Ishikawa (cell line): ENCODE results near the gene IL6.

Experiments
- CEBPB ChIP-seq: IDR thresholded peaks from 2 replicates; pipeline ENCODE4 v1.6.1; 2012
- CREB1 ChIP-seq: IDR thresholded peaks from 2 replicates; pipeline ENCODE4 v1.6.1; 2012; ENCODE audit warnings: low read depth
- EGR1 ChIP-seq: IDR thresholded peaks from 2 replicates; pipeline ENCODE4 v1.6.1; 2012
- EP300 ChIP-seq: IDR thresholded peaks from 2 replicates; pipeline ENCODE4 v1.6.1; 2012; ENCODE audit warnings: borderline replicate concordance
- FOXM1 ChIP-seq: IDR thresholded peaks from 2 replicates; pipeline ENCODE4 v1.6.1; 2012; ENCODE audit warnings: low read depth, borderline replicate concordance
- NFIC ChIP-seq: IDR thresholded peaks from 2 replicates; pipeline ENCODE4 v1.6.1; 2012
- RAD21 ChIP-seq: IDR thresholded peaks from 2 replicates; pipeline ENCODE4 v1.6.1; 2012; ENCODE audit warnings: low read depth
- TAF1 ChIP-seq: IDR thresholded peaks from 2 replicates; pipeline ENCODE4 v1.6.1; 2012; ENCODE audit warnings: low read depth, mild to moderate bottlenecking
- TCF12 ChIP-seq: IDR thresholded peaks from 2 replicates; pipeline ENCODE4 v1.6.1; 2012; ENCODE audit warnings: low read depth
- TEAD4 ChIP-seq: IDR thresholded peaks from 2 replicates; pipeline ENCODE4 v1.6.1; 2012
- YY1 ChIP-seq: IDR thresholded peaks from 2 replicates; pipeline ENCODE4 v1.6.1; 2012; ENCODE audit warnings: low read depth
- ZBTB7A ChIP-seq: IDR thresholded peaks from 2 replicates; pipeline ENCODE4 v1.6.1; 2012; ENCODE audit warnings: low read depth
- TF ChIP-seq, protein P1 (sequence below): IDR thresholded peaks from 2 replicates; pipeline ENCODE4 v1.6.1; 2012
- TF ChIP-seq, protein P2 (sequence below): IDR thresholded peaks from 2 replicates; pipeline ENCODE4 v1.6.1; 2012
- TF ChIP-seq, protein P3 (sequence below): IDR thresholded peaks from 2 replicates; pipeline ENCODE4 v1.6.1; 2012; ENCODE audit warnings: low read depth, mild to moderate bottlenecking

The IL6 gene

DNA sequence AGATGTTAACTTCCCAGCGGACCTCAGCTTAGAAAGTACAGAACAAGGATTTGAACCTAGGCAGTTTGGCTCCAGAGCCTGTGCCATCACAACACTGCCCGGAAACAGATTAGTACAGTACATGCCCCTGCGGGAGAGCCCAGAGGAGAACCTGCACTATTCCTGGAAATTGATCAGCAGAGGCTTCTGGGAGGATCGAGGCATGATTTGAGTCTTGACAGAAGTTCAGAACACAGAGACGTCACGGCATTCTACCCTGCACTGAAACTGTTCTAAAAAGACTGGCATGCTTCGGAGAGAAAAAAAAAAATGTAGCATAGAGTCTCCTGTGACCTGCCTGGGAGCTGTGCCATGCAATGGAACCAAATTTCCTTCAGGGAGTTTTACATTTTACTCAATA lies 9.2 kb upstream of the IL6 start:
- TF ChIP-seq NFIC, result no peak
- TF ChIP-seq RAD21, result no peak
- no peak for TF ChIP-seq EGR1
- no peak for TF ChIP-seq TCF12
- TF ChIP-seq CREB1, result no peak
- no peak for TF ChIP-seq EP300
- TF ChIP-seq, protein P1, sequence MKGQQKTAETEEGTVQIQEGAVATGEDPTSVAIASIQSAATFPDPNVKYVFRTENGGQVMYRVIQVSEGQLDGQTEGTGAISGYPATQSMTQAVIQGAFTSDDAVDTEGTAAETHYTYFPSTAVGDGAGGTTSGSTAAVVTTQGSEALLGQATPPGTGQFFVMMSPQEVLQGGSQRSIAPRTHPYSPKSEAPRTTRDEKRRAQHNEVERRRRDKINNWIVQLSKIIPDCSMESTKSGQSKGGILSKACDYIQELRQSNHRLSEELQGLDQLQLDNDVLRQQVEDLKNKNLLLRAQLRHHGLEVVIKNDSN, result no peak
- TF ChIP-seq, protein P2, sequence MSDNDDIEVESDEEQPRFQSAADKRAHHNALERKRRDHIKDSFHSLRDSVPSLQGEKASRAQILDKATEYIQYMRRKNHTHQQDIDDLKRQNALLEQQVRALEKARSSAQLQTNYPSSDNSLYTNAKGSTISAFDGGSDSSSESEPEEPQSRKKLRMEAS, result no peak
- no peak for TF ChIP-seq ZBTB7A
- TF ChIP-seq YY1, result no peak
- TF ChIP-seq TAF1, result no peak

DNA sequence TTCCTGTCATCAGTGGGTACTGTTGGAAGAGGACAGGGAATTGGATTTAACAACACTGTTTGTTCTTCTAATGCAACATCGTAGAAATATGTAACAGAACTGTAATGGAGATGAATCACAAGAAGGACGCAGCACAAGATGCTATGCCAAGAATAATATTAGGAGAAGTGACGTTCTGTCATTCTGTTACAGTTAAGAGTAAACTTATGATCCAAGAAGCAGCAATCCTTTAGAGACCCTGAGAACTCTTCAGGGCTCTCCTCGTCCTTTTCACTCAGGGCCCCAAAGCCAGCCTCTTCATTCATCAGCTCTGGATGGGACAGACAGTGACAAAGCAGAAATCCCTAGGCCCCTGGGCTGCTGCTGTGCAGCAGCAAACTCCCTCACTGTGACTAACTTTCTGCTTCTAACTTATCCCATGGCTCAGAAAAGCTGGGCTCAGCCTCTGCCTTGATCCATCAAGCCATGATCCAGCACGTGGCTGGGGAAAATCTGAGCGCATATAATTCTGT lies 8.7 kb upstream of the IL6 start:
- TF ChIP-seq NFIC, result no peak
- TF ChIP-seq, protein P3, sequence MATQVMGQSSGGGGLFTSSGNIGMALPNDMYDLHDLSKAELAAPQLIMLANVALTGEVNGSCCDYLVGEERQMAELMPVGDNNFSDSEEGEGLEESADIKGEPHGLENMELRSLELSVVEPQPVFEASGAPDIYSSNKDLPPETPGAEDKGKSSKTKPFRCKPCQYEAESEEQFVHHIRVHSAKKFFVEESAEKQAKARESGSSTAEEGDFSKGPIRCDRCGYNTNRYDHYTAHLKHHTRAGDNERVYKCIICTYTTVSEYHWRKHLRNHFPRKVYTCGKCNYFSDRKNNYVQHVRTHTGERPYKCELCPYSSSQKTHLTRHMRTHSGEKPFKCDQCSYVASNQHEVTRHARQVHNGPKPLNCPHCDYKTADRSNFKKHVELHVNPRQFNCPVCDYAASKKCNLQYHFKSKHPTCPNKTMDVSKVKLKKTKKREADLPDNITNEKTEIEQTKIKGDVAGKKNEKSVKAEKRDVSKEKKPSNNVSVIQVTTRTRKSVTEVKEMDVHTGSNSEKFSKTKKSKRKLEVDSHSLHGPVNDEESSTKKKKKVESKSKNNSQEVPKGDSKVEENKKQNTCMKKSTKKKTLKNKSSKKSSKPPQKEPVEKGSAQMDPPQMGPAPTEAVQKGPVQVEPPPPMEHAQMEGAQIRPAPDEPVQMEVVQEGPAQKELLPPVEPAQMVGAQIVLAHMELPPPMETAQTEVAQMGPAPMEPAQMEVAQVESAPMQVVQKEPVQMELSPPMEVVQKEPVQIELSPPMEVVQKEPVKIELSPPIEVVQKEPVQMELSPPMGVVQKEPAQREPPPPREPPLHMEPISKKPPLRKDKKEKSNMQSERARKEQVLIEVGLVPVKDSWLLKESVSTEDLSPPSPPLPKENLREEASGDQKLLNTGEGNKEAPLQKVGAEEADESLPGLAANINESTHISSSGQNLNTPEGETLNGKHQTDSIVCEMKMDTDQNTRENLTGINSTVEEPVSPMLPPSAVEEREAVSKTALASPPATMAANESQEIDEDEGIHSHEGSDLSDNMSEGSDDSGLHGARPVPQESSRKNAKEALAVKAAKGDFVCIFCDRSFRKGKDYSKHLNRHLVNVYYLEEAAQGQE, result no peak
- no peak for TF ChIP-seq ZBTB7A
- no peak for TF ChIP-seq RAD21
- no peak for TF ChIP-seq YY1
- no peak for TF ChIP-seq EGR1
- no peak for TF ChIP-seq CEBPB
- no peak for TF ChIP-seq TAF1
- TF ChIP-seq, protein P1, result no peak
- no peak for TF ChIP-seq TCF12
- TF ChIP-seq, protein P2, result no peak
- TF ChIP-seq FOXM1, result no peak
- TF ChIP-seq CREB1, result no peak

DNA sequence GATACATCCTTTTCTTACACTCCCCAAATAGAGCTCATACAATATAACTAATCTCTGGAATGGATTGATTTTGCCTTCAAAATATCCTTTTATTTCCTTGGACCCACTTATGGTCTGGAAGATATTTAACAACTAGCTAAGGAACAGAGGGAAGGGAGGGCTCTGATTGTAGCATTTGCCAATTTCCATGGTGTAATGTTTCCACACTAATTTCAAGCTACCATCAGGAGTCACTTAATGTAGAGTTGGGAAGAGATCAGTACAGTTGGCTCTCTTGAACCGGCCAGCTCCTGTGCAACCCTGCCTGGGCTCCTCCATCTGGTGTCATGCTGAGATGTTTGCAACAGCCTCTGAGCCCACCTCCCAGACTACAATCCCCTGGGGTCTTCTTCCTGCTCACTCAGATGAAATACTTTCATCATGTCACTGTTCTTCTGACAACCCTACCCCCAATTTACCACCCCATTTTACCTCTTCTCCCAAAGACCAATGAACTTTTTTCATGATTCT lies 8.0 kb upstream of the IL6 start:
- TF ChIP-seq RAD21 (no peak), TAF1 (no peak), EP300 (no peak), TEAD4 (no peak), YY1 (no peak), CEBPB (no peak), EGR1 (no peak), CREB1 (no peak), ZBTB7A (no peak), NFIC (no peak), FOXM1 (no peak), TCF12 (no peak)
- TF ChIP-seq, protein P3, result no peak
- TF ChIP-seq, protein P1, result no peak
- TF ChIP-seq, protein P2, result no peak

DNA sequence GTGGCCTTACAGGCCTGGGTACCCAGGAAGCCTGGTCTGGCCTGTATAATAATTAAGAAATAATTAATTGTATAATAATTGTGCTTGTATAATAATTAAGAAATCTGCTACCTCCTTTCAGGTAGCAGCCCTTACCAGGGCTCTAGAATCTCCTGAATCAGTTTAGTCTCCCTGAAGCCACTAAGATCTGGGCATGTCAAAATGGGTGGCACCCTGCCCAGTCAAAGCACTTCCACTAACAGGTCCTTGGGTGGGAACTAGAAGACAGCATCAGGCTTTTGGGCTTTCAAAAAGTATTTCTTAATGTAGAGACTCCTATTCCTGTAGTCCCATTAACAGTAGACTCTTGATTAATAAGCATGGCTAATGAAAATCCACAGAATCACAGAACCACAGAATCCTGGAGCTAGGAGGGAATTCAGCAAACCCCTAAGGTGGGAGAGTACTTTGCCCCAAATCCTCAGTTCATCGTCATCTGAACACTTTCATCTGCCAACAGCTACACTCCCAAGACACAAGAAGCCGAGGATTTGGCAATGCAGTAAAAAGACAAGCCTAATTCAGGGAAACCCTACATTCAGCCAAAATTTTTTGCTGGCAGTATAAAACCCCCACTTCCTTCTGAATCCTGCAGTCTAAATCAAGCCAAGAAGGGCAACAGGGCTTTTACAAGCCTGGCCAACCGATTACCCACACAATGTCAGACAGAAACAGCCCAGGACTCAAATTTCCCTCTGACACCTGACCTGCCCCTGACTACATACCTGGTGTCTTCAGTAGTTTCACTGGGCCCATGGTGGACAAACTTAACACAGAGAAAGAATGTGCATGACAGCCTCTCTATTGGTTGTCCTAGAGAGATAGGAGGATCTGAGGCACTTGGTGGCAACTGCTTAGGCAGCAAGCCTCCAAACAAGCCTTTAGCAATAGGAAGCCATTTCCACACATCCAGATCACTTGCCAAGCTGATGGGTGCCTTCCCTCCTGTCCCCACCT lies 5.9 kb upstream of the IL6 start:
- TF ChIP-seq YY1 (no peak), CREB1 (no peak), ZBTB7A (no peak), TAF1 (no peak), FOXM1 (no peak)
